ENCODE results near the gene DPP8. TPM values are rescaled to one million over a fixed set of nuclear protein-coding genes. Genes with fewer than 3 reads are reported as not detected.
A peak's percentile ranks its signal among the peaks of the same experiment; 100 is the strongest.

DPP8 gene
- total RNA-seq, 2 donors from 2014 or later: 46.4 to 48.5 TPM

DNA sequence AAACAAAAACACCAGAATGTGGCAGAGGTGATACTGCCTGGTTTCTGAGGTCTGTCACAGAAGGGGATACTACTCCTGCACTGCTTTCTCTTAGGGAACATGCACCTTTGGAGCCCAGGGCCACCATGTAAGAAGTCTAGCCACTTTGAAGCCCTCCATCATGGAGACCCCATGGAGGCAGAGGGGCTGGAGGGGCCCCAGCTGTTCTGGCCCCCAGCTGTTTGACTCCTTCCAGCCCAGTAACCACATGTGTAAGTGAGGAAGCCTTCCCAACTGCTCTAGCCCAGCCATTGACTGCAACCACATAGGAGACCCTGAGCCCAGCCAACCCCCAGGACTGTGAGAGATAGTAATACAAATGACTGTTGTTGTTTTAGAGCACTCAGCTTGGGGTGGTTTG lies 85.8 kb downstream of the DPP8 start:
- peak in 1 of 2 donors; percentile 36 for ATAC-seq
- Mint-ChIP-seq H3K9me3 (no peaks in the 10 kb centered on the region), H3K4me1 (ENCODE audit: low read depth in 2 of 2) (no peaks in the 10 kb centered on the region), H3K36me3 (no peaks in the 10 kb centered on the region), H3K27me3 (no peaks in the 10 kb centered on the region), H3K27ac (no peak overlapping the region), H3K4me3 (no peak overlapping the region)
- no peak for DNase-seq (ENCODE audit: low spot score)

DNA sequence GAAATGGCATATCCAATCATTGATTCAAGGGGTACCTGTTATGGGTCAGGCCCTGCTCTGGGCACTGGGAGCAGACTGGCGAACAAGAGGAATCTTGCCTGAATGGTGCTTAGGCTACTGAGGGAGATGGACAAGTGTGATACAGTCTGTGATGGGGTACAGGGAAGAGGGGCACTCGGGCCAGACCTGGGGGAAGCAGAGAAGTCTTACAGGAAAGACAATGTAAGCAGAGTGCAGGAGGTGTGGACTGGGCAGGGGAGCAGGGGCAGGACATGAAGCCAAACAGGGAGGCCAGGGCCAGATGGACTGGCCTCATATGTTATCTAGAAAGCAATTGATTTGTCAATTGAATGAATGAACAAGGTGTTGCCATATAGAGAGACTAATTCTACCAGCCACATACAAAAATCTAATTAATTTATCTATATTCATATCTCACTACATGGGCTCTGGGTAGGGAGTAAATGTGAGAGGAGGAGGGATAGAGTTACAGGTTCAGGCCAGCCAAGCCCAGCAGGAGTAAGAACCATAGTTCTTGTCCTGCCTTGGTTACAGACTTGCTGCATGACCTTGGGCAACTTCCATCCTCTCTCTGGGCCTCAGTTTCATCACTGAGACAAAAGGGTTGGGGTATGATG lies 91.2 kb downstream of the DPP8 start:
- H3K36me3 Mint-ChIP-seq: no peaks in the 10 kb centered on the region
- peaks cover 23 to 43% of the 10 kb centered on the region in 2 donors for H3K27me3 Mint-ChIP-seq
- DNase-seq (ENCODE audit: low spot score) (no peak), ATAC-seq (no peak)
- H3K4me1 Mint-ChIP-seq (ENCODE audit: low read depth in 2 of 2): peaks cover 13 to 17% of the 10 kb centered on the region in 2 donors
- H3K27ac Mint-ChIP-seq: no peak overlapping the region
- H3K9me3 Mint-ChIP-seq: no peaks in the 10 kb centered on the region
- no peak overlapping the region for H3K4me3 Mint-ChIP-seq

DNA sequence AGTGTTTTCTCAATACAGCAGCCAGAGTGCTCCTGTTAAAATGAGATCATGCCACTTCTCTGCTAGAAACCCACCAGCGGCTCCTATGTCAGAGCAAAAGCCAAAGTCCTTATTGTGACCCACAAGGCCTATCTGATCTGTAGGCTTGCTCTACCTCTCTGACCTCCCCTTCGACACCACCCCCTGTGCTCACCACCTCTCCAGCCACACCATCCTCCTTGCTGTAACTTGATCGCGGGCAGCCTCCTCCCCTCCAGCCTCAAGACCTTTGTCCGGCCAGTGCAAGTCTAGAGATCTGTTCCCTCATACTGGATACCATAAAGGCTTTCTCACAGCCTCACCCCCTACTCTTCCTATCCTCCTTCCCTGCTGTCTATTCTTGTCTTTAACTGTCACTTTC lies 92.8 kb downstream of the DPP8 start:
- Mint-ChIP-seq H3K4me3 (no peak overlapping the region), H3K9me3 (no peaks in the 10 kb centered on the region), H3K36me3 (no peaks in the 10 kb centered on the region), H3K4me1 (ENCODE audit: low read depth in 2 of 2) (peaks cover 13 to 22% of the 10 kb centered on the region in 2 donors), H3K27ac (no peak overlapping the region), H3K27me3 (peaks cover 32 to 56% of the 10 kb centered on the region in 2 donors)
- ATAC-seq: no peak
- no peak for DNase-seq (ENCODE audit: low spot score)

DNA sequence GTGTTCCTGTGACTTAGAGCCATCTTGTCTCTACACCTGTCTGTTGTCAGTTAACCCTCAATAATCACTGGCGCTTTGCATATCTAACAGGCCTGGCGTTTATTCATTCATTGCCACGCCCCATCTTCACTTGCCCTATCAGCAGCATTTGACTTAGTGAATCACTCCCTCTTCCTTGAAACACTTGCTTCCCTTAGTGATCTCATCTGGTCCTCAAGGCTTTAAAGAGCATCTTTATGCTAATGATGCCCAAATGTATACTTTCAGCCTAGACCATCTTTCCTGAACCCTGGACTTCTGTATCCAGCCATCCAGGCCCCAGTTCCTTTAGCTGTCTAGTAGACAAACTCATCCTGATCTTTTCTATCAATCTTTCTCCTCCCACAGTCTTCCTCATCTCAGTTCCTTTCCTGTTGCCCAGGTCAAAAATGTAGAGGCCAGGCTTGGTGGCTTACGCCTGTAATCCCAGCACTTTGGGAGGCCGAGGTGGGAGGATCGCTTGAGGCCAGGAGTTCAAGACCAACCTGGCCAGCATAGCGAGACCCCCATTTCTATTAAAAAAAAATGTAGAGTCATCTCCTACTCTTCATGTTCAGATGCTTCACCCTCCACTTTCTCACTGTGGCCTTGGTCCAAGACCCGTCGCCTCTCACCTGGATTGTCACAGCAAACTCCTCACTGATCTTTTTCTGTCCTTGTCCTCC lies 93.4 kb downstream of the DPP8 start:
- no peaks in the 10 kb centered on the region for H3K36me3 Mint-ChIP-seq
- no peak overlapping the region for H3K27ac Mint-ChIP-seq
- no peaks in the 10 kb centered on the region for H3K9me3 Mint-ChIP-seq
- peaks cover 13 to 22% of the 10 kb centered on the region in 2 donors for H3K4me1 Mint-ChIP-seq (ENCODE audit: low read depth in 2 of 2)
- H3K27me3 Mint-ChIP-seq: peaks cover 32 to 59% of the 10 kb centered on the region in 2 donors
- DNase-seq (ENCODE audit: low spot score): no peak
- ATAC-seq: no peak
- H3K4me3 Mint-ChIP-seq: peak overlapping the region; percentile 93

DNA sequence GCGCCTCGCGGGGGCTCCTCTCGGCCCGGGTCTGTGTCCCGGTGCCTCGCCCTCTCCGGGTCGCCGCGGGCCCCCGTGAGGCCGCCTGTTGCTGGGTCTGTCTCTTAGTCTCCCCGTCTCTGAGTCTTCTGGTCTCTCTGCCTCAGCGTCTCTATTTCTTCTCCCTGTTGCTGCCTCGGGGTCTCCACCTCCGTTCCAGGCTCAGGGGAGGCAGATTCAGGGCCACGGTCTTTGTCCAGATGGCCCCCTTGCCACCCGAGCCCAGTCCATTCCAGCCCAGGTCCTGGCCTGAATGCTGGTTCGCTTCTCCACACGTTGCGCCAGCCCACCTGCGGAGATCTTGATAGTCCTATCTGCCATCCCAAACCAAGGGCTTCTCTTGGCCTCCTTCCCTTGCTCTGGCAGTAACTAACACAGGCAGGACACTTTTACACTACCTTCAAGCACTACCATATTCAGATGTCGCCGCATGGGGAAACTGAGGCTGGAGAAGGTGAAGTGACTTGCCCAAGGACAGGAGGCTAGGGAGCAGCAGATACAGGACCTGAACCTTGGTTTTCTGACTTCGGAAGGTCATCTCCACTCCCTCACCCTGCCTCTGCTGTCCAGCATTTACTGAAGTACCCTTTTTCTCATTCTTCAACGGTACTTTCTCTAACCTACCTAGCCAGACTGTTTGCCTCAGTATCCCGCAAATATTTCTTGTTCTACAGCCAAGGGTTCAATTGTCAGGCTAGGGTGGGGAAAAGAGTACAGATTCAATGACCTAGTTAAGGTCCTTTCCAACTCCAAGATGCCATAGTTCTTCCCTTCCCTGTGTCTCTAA lies 94.1 kb downstream of the DPP8 start:
- Mint-ChIP-seq H3K36me3 (no peaks in the 10 kb centered on the region), H3K27me3 (peaks cover 35 to 66% of the 10 kb centered on the region in 2 donors), H3K4me1 (ENCODE audit: low read depth in 2 of 2) (peaks cover 13 to 22% of the 10 kb centered on the region in 2 donors), H3K27ac (peak overlapping the region in 1 of 2 donors; percentile 88), H3K4me3 (peak overlapping the region; percentile 93), H3K9me3 (no peaks in the 10 kb centered on the region)
- DNase-seq (ENCODE audit: low spot score) (no peak), ATAC-seq (peak in 1 of 2 donors; percentile 7)

DNA sequence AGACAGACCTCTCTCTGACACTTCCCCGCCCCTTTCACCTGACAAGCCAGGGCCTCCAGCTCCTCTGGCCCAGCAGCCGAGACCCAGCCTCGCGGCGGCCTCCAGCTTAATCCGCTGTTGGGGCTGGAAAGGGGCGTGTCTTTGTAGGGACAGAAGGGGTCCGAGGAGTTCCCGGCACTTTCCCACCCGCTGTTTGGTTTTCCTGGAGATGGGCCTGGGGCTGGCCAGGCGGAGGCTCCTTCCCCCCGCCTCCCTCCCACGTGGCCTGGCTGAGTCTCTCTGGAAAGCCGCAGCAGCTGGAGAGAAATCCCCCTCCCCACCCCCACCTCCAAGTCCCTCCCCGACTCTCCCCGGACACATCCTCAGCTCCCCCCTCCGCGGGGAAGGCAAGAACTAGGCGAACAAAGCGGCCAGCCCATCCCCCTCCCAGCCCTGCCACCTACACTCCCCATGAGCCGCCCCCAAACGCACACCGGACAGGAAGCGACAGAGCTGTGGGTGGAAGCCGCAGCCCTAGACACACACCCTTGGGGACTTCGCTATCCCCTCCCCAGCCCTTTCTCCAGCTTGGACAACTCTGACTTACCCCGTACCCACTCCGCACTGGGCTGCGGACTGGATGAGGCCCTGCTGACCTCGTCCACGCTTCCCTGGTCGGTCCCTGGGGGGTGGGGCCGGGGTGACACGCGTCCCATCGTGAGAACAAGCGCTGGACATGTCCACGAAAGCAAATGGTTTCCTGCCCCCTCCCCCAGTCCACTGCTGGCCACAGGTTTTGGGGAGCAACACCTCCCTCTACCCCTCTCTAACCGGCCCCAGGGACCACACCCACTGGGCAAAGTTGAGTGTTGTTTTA lies 95.9 kb downstream of the DPP8 start:
- DNase-seq (ENCODE audit: low spot score) (peak; percentile 67), ATAC-seq (peak; percentile 75 to 76)
- Mint-ChIP-seq H3K27me3 (peaks cover 40 to 76% of the 10 kb centered on the region in 2 donors), H3K4me1 (ENCODE audit: low read depth in 2 of 2) (peaks cover 13 to 22% of the 10 kb centered on the region in 2 donors), H3K27ac (peak overlapping the region in 1 of 2 donors; percentile 48), H3K36me3 (no peaks in the 10 kb centered on the region), H3K4me3 (peak overlapping the region; percentile 94), H3K9me3 (no peaks in the 10 kb centered on the region)

DNA sequence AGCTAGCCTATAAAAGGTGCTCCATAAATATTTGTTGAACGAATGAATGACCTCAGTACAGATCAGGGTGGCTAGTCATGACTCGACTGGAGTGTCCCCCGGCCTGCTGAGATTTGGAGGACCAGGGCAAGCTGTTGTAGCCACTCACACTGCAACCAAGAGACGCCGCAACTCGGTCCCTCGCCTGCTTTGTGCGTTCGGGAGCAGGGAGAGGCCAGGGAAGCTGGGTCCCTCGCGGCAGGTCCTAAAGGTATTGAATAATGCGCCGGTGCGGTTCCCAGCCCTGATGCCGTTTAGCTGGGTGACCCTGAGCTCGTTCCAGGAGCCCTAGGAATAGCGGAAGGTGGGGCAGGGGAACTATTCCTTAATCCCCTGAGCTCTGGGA lies 96.5 kb downstream of the DPP8 start:
- no peak for DNase-seq (ENCODE audit: low spot score)
- peaks cover 40 to 71% of the 10 kb centered on the region in 2 donors for H3K27me3 Mint-ChIP-seq

DNA sequence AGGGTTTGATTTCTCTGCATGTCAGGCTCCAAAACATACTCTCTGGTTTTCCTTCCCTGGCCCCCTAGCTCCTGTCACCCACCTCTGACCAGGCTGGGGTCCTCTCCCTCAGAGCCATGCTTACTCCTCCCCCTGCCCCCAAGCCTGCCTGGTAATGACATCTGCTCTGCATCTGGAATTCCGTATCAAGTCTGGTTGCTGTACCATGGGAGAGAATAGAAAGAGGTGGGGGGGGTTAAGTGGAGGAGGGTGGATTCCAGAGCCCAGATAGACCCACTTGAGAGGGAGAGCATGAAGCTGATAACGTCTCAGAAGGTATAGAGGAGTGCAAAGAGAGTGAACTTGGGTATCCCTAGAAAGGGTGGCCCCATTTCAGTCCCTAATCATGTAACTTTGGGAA lies 98.9 kb downstream of the DPP8 start:
- H3K27ac Mint-ChIP-seq: no peak overlapping the region
- H3K4me1 Mint-ChIP-seq (ENCODE audit: low read depth in 2 of 2): peaks cover 13 to 18% of the 10 kb centered on the region in 2 donors
- no peaks in the 10 kb centered on the region for H3K9me3 Mint-ChIP-seq
- no peaks in the 10 kb centered on the region for H3K36me3 Mint-ChIP-seq
- peaks cover 31 to 51% of the 10 kb centered on the region in 2 donors for H3K27me3 Mint-ChIP-seq
- no peak for DNase-seq (ENCODE audit: low spot score)
- no peak for ATAC-seq
- H3K4me3 Mint-ChIP-seq: no peak overlapping the region

More for the DNA sequence above, 96.5 kb downstream of the DPP8 start:
- Mint-ChIP-seq H3K4me1 (ENCODE audit: low read depth in 2 of 2) (peaks cover 13 to 22% of the 10 kb centered on the region in 2 donors), H3K27ac (no peak overlapping the region), H3K4me3 (peak overlapping the region; percentile 18), H3K9me3 (no peaks in the 10 kb centered on the region), H3K36me3 (no peaks in the 10 kb centered on the region)
- ATAC-seq: no peak

DNA sequence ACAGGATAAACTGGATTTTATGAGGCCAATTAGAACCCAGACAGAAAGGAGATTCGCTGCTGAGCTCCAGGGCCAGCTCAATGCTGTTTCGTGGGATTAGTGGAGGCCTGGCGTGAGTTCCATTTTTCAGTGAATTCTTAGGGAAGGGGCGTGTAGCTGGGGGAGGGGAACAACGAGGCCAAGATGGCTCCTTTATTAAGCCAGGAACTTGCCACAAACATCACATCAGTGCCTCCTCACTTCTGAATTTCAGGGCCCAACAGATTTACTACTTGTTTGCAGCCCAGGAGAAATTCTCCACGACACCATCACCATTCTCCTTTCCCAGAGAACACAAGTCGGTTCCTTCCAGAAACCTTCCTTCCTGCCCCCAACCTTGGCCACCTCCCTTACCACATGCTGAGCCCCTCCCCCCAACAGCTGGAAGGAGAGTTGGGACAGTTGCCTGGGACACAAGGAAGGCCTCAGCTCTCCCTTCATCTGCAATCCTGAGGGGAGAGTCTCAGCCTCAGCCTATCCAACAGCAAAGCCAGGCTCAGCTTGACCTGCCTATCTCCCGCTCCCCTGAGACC lies 100.6 kb downstream of the DPP8 start:
- ATAC-seq (no peak), DNase-seq (ENCODE audit: low spot score) (no peak)
- Mint-ChIP-seq H3K27ac (no peak overlapping the region), H3K4me1 (ENCODE audit: low read depth in 2 of 2) (peaks cover 2 to 8% of the 10 kb centered on the region in 2 donors), H3K9me3 (no peaks in the 10 kb centered on the region), H3K27me3 (peaks cover 20 to 36% of the 10 kb centered on the region in 2 donors), H3K4me3 (no peak overlapping the region), H3K36me3 (no peaks in the 10 kb centered on the region)

DNA sequence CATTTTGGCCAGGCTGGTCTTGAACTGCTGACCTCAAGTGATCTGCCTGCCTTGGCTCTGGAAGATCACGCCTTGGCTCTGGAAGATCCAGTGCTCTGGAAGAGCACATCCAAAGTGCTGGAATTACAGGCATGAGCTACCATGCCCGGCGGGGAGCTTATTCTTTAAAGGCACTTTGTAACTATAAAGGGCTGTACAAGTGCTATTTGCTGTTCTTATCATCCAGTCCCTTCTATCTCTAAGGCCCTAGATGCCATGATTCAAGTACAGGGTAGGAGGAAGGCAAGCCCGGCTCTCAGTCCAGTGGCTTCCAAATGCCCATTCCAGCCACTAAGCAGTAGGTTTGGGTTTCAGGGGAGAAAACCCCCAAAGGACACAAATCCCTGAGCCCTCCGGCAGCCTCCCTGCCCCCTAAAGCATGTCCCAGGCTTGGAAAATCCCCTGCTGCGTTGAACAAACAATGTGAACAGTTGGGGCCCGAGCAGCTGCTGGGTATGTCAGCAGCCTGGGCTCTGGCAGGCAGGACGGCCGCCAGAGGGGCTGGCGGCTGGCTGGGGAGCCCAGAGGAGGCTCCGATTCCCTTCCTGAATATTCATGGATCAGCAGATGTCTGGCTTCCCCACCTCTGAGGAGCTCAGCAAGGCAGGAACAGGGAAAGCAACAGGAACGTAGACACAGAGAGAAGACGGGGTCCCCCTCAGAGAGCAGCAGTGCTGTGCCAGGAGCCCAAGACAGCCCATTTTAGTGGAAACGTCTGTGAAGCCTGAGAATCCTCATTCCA lies 102.5 kb downstream of the DPP8 start:
- no peaks in the 10 kb centered on the region for H3K9me3 Mint-ChIP-seq
- H3K27ac Mint-ChIP-seq: no peak overlapping the region
- DNase-seq (ENCODE audit: low spot score) (no peak), ATAC-seq (no peak)
- H3K36me3 Mint-ChIP-seq: no peaks in the 10 kb centered on the region
- H3K4me3 Mint-ChIP-seq: no peak overlapping the region
- H3K4me1 Mint-ChIP-seq (ENCODE audit: low read depth in 2 of 2): no peaks in the 10 kb centered on the region
- peaks cover 15 to 32% of the 10 kb centered on the region in 2 donors for H3K27me3 Mint-ChIP-seq

DNA sequence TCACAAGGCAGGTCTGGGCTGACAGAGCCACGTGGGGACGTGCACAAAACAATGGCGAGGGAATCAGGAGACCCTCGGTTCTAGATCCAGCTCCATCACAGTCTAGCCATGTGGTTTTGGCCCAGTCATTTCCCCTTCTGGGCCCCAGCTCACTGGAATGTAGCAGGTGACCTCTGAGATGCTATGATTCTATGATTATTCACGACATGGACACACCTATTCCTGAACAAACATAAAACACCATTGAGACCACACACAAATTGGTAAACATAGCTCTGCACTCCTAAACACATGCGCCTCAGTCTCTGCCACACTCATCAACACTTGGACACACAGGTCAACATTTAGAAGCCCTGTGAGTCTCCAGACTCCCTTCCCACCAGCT lies 103.7 kb downstream of the DPP8 start:
- Mint-ChIP-seq H3K4me1 (ENCODE audit: low read depth in 2 of 2) (peaks cover 0 to 6% of the 10 kb centered on the region in 2 donors), H3K36me3 (no peaks in the 10 kb centered on the region), H3K27ac (no peak overlapping the region), H3K9me3 (no peaks in the 10 kb centered on the region), H3K4me3 (no peak overlapping the region), H3K27me3 (peaks cover 17 to 23% of the 10 kb centered on the region in 2 donors)
- no peak for DNase-seq (ENCODE audit: low spot score)
- no peak for ATAC-seq

DNA sequence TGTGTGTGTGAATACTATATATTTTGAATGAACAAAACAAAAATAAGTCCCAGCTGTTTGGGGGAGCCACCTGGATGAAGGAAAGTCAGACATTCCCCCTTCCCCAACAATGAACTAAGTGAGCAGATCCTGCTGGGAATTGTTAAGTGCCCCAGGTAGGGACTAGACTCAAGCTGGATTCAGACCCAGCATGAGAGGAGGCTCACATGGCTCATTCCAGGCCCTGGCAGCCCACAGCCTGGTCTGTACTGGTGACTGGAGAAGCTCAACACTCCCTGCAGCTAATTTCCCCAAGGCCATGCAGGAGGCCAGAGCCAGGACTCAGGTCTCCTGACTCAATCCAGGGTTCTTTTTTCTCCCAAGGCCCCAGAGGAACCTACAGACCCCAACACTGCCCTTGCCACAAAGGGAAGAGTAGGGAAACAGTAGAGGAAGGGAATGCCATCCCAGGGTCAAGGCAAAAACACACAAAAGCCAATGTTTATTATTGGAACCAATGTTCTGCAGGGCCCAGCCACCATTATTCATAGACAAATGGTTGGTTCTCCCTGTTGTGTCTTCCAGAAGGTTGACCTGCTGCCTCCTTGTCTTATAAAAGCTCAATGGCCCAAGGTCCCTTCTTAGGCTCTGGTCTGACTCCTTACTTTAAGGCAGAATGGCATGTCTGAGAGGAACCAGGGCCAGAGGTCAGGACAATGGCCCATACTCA lies 104.3 kb downstream of the DPP8 start:
- Mint-ChIP-seq H3K27me3 (peaks cover 14 to 20% of the 10 kb centered on the region in 2 donors), H3K36me3 (no peaks in the 10 kb centered on the region), H3K27ac (no peak overlapping the region), H3K9me3 (no peaks in the 10 kb centered on the region), H3K4me1 (ENCODE audit: low read depth in 2 of 2) (peaks cover 0 to 6% of the 10 kb centered on the region in 2 donors), H3K4me3 (no peak overlapping the region)
- ATAC-seq: no peak
- no peak for DNase-seq (ENCODE audit: low spot score)
